ENCODE data around the gene FRAT1. TPM values are rescaled to one million over a fixed set of nuclear protein-coding genes. Genes with fewer than 3 reads are reported as not detected.
A peak's percentile ranks its signal among the peaks of the same experiment; 100 is the strongest.

Gene FRAT1
- total and polyA plus RNA-seq, 9 donors: 1.7 to 8.2 (median 4.3) TPM

DNA sequence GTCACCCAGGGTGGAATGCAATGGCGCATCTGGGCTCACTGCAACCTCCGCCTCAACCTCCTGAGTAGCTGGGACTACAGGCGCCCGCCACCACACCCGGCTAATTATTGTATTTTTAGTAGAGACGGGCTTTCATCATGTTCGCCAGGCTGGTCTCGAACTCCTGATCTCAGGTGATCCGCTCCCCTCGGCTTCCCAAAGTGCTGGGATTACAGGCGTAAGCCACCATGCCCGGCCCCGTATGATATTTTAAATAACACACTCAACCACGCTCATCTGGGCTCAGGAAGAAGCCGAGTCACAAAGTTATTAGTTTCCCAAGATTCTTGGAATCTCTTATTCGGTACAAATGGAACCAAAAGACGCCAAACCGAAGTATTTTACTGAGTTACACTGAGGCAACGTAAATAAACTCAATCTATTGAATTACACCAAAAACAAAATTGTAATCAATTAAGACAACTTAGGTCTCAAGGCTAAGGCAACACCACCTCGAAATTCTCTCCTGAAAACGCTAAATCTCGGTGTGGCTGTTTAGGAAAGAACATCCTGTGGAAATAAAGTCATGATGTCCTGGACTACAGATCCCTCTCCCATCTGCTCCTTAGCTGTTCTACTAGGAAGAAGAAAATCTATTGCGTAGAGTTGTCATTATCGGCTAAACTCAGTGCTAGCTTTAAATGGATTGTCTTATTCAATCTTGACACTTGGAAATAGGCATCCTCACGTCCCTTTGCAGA lies 27.5 kb upstream of the FRAT1 start:
- 47 to 52% (median 51%) methylated on average over 25 of the region's 25 CpGs for WGBS, 3 donors
- Histone ChIP-seq H3K27me3 (no peaks in the 10 kb centered on the region), H3K9me3 (no peaks in the 10 kb centered on the region), H3K27ac (peak overlapping the region; percentile 79 to 92), H3K36me3 (no peaks in the 10 kb centered on the region), H3K4me3 (peak overlapping the region; percentile 97), H3K4me1 (ENCODE audit: insufficient read depth) (no peaks in the 10 kb centered on the region)
- DNase-seq: no peak
- intact Hi-C loops (cut with DNase I): no loop called here
- no peak for TF ChIP-seq EP300 (IDR thresholded peaks at IDR 0.05)
- TF ChIP-seq, protein P1, sequence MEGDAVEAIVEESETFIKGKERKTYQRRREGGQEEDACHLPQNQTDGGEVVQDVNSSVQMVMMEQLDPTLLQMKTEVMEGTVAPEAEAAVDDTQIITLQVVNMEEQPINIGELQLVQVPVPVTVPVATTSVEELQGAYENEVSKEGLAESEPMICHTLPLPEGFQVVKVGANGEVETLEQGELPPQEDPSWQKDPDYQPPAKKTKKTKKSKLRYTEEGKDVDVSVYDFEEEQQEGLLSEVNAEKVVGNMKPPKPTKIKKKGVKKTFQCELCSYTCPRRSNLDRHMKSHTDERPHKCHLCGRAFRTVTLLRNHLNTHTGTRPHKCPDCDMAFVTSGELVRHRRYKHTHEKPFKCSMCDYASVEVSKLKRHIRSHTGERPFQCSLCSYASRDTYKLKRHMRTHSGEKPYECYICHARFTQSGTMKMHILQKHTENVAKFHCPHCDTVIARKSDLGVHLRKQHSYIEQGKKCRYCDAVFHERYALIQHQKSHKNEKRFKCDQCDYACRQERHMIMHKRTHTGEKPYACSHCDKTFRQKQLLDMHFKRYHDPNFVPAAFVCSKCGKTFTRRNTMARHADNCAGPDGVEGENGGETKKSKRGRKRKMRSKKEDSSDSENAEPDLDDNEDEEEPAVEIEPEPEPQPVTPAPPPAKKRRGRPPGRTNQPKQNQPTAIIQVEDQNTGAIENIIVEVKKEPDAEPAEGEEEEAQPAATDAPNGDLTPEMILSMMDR (IDR thresholded peaks at IDR 0.05): no peak
- no peak for TF ChIP-seq POLR2A (IDR thresholded peaks at IDR 0.05)

DNA sequence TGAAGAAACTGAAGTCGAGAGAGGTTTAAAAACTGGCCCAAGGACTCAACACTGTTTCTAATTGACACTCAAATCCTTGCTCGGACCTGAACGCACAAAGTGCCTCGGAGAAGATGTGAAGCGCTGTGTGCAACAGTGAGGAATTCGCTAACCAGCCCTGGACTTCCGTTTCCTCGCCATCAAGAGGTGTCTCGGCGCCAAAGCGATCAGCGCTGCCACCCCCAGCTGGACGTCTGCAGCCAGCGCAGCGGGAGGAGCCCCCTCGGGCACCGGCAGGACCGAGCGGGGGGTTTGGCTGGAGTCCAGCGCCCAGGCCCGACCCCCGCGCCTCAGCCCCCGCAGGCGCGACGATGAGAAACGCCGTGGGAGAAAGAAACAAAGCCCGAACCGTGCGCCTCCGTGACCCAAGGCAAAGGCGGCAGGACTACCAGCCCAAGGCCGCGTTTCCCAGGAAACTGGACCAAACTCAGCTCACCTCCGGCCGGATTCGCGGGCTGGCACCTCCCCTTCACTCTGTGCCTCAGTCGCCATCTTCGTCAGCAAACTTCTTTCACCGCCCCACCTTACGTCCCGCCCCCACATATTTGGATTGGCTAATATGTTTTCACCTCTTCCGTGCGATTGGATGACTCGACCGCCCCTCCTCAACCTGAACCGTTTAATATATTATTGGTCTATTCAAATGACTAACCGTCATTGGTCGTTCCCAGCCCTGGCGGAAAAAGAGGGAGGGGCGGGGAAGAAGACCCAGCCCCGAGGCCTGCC lies 26.8 kb upstream of the FRAT1 start, which contains the start of gene ARHGAP19:
Gene ARHGAP19 (minus strand): TSS at position 541 of the 765 bp plus-strand sequence. CDS start 10 bp downstream, at position 531.
- no peaks in the 10 kb centered on the region for H3K27me3 ChIP-seq
- WGBS, 3 donors: 0 to 1% (median 0%) methylated on average over 53 to 55 of the region's 55 CpGs
- H3K27ac ChIP-seq: peak within 1 kb of the TSS; percentile 79 to 92
- H3K4me3 ChIP-seq: peak within 1 kb of the TSS; percentile 97
- H3K36me3 ChIP-seq: no peaks in the 10 kb centered on the region
- no peaks in the 10 kb centered on the region for H3K4me1 ChIP-seq (ENCODE audit: insufficient read depth)
- DNase-seq: peak; percentile 92 to 97 (median 93)
- TF ChIP-seq POLR2A (IDR thresholded peaks at IDR 0.05): peak; percentile 51
- peak; percentile 55 for TF ChIP-seq EP300 (IDR thresholded peaks at IDR 0.05)
- TF ChIP-seq, protein P1 (IDR thresholded peaks at IDR 0.05): no peak
- intact Hi-C loops (cut with DNase I): no loop called here
- no peaks in the 10 kb centered on the region for H3K9me3 ChIP-seq

DNA sequence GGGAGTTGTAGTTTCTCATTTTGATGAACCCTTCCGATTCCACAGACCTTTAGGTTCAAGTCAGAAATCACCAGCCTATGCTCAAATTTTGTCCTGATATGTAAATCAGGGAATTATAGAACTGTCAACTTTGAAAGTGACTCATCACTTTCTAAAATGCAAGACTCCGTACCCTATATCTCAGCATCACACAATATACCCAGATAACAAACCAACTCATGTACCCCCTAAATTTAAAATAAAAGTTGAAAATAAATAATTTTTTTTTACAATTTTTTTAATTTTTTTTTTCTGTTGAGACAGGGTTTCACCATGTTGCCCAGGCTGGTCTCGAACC lies 26.2 kb upstream of the FRAT1 start:
- 56 to 63% (median 59%) methylated on average over 3 of the region's 3 CpGs for WGBS, 3 donors
- DNase-seq: no peak
- no peak overlapping the region for H3K27ac ChIP-seq
- TF ChIP-seq POLR2A (IDR thresholded peaks at IDR 0.05) (no peak), EP300 (IDR thresholded peaks at IDR 0.05) (no peak)
- TF ChIP-seq, protein P1 (IDR thresholded peaks at IDR 0.05): no peak
- no peak overlapping the region for H3K4me3 ChIP-seq
- no peaks in the 10 kb centered on the region for H3K9me3 ChIP-seq
- no peaks in the 10 kb centered on the region for H3K4me1 ChIP-seq (ENCODE audit: insufficient read depth)
- no peaks in the 10 kb centered on the region for H3K36me3 ChIP-seq
- H3K27me3 ChIP-seq: no peaks in the 10 kb centered on the region
- intact Hi-C loops (cut with DNase I): no loop called here

DNA sequence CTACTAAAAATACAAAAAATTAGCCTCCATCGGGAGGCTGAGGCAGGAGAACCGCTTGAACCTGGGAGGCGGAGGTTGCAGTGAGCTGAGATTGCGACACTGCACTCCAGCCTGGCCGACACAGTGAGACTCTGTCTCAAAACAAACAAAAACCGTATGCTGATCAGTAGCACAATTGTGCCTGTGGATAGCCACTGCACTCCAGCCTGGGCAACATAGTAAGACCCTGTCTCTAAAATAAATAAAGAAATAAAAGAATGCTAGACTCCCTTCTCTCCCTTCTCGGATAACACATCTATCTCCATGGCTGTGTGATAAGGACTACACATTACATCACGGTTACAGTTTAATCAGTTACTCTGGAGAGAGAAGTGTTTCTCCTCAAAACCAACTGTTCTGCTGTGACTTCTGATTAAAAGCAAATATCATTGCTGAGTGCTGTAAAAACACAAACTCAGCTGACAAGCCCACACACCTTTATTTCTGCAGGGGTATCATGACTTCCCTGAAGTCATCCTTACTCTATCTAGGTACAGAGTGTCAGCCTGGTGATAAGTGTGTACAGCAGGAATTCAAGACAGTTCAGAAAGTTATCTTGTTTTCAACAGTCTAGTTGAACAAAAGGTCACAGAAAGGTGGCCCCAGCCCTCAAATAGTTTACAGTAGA lies 21.4 kb upstream of the FRAT1 start:
- no peak for TF ChIP-seq EP300 (IDR thresholded peaks at IDR 0.05)
- TF ChIP-seq POLR2A (IDR thresholded peaks at IDR 0.05): no peak
- TF ChIP-seq, protein P1 (IDR thresholded peaks at IDR 0.05): no peak
- no peak overlapping the region for H3K27ac ChIP-seq
- peak in 1 of 5 donors; percentile 18 for DNase-seq
- H3K4me3 ChIP-seq: no peak overlapping the region
- H3K9me3 ChIP-seq: no peaks in the 10 kb centered on the region
- intact Hi-C loops (cut with DNase I): no loop called here
- no peaks in the 10 kb centered on the region for H3K36me3 ChIP-seq
- no peaks in the 10 kb centered on the region for H3K27me3 ChIP-seq
- WGBS, 3 donors: 48 to 59% (median 48%) methylated on average over 8 of the region's 8 CpGs
- H3K4me1 ChIP-seq (ENCODE audit: insufficient read depth): peaks cover 1% of the 10 kb centered on the region

All from ovary (tissue), 9 donors.